AG04450 (cell line): ENCODE measurements around the gene FOS. TPM values are rescaled to one million over a fixed set of nuclear protein-coding genes. Genes with fewer than 3 reads are reported as not detected.

ENCODE experiments used
- CTCF ChIA-PET: fragments of 300-600, 350-600 bp; formaldehyde crosslinking; extraction: SDS; loops from one replicate; lab custom pipeline; 2022; ENCODE audit warnings: antibody characterized with exemption, inconsistent platforms; lab: Charles Lee
- POLR2A ChIA-PET: fragments of 350-600 bp; formaldehyde crosslinking; extraction: SDS; loops from one replicate; lab custom pipeline; 2021; ENCODE audit warnings: antibody characterized with exemption, inconsistent platforms; lab: Yijun Ruan, JAX
- DNase-seq: peaks from one replicate; pipeline ENCODE4 v3.0.0-alpha.2; 2011; ENCODE audit warnings: low read depth, low spot score
- H3K27ac ChIP-seq: one replicate; pipeline ENCODE4 v1.5.1; 2012; ENCODE audit warnings: low read depth, low read length, control low read depth
- H3K27me3 ChIP-seq: one replicate; pipeline ENCODE4 v1.6.0; 2012; ENCODE audit warnings: low read length; ENCODE audit not compliant: control insufficient read depth, insufficient read depth
- H3K4me3 ChIP-seq: 2 replicates; pipeline ENCODE4 v1.5.1; 2011; ENCODE audit warnings: mild to moderate bottlenecking, low read depth, low read length, control low read depth
- H3K9me3 ChIP-seq: 2 replicates; pipeline ENCODE4 v1.5.1; 2012; ENCODE audit warnings: low read length; ENCODE audit not compliant: control insufficient read depth, insufficient read depth
- polyA plus RNA-seq: library from polyadenylated mRNA; depleted of rRNA; stranded (reverse); fragments of >200 nt; gene quantifications from 2 replicates; pipeline ENCODE4 v1.2.3, GENCODE V29; 2011
- TF ChIP-seq, protein P1 (sequence below): IDR thresholded peaks from 2 replicates; pipeline ENCODE4 v1.5.1; 2011; ENCODE audit warnings: low read depth, low read length, control low read depth, inconsistent platforms

Gene FOS
- polyA plus RNA-seq, 1 experiment, result 30.6 TPM

GRCh38 chr14:75244121-75244520 is 34.5 kb upstream of the FOS start:
- TF ChIP-seq, protein P1, sequence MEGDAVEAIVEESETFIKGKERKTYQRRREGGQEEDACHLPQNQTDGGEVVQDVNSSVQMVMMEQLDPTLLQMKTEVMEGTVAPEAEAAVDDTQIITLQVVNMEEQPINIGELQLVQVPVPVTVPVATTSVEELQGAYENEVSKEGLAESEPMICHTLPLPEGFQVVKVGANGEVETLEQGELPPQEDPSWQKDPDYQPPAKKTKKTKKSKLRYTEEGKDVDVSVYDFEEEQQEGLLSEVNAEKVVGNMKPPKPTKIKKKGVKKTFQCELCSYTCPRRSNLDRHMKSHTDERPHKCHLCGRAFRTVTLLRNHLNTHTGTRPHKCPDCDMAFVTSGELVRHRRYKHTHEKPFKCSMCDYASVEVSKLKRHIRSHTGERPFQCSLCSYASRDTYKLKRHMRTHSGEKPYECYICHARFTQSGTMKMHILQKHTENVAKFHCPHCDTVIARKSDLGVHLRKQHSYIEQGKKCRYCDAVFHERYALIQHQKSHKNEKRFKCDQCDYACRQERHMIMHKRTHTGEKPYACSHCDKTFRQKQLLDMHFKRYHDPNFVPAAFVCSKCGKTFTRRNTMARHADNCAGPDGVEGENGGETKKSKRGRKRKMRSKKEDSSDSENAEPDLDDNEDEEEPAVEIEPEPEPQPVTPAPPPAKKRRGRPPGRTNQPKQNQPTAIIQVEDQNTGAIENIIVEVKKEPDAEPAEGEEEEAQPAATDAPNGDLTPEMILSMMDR, result no peak
- H3K27me3 ChIP-seq, result peaks cover 9% of the 10 kb centered on the region
- CTCF ChIA-PET, result no interaction called here
- no peaks in the 10 kb centered on the region for H3K9me3 ChIP-seq
- POLR2A ChIA-PET, result no interaction called here
- DNase-seq, result no peak
- no peak overlapping the region for H3K27ac ChIP-seq
- no peak overlapping the region for H3K4me3 ChIP-seq

- ChIA-PET CTCF (no interaction called here), POLR2A (no interaction called here)
- DNase-seq, result no peak
- TF ChIP-seq, protein P1, result no peak
- H3K27ac ChIP-seq, result no peak overlapping the region
- no peak overlapping the region for H3K4me3 ChIP-seq
- no peaks in the 10 kb centered on the region for H3K9me3 ChIP-seq
- H3K27me3 ChIP-seq, result peaks cover 9% of the 10 kb centered on the region
Measured at GRCh38 chr14:75246546-75247285, 31.9 kb upstream of the FOS start.

GRCh38 chr14:75247286-75247922 is 31.2 kb upstream of the FOS start:
- CTCF ChIA-PET, result no interaction called here
- POLR2A ChIA-PET, result no interaction called here
- Histone ChIP-seq H3K9me3 (no peaks in the 10 kb centered on the region), H3K27me3 (peaks cover 9% of the 10 kb centered on the region), H3K27ac (no peak overlapping the region), H3K4me3 (no peak overlapping the region)
- TF ChIP-seq, protein P1, result no peak
- DNase-seq, result no peak

DNA sequence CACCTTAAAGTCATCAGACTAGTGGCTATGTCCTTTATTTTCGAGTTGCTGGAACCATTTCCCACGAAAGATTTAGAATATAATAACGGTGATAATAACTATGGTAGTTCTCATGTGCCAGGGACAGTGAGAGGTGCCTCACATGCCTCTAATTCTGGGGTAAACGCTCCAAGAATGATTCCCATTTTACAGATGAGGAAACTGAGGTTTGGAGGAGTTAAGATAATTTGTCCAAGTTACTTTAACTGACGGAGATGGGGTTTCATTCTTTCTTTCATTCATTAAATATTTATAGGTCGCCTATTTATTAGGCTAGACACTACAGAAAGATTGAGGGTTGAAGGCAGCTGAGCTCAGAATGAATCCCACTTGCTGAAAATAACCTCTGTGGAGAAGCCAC is 30.7 kb upstream of the FOS start:
- no peak overlapping the region for H3K4me3 ChIP-seq
- H3K27me3 ChIP-seq, result peaks cover 9% of the 10 kb centered on the region
- H3K27ac ChIP-seq, result no peak overlapping the region
- no peak for DNase-seq
- CTCF ChIA-PET, result no interaction called here
- no peaks in the 10 kb centered on the region for H3K9me3 ChIP-seq
- POLR2A ChIA-PET, result no interaction called here
- TF ChIP-seq, protein P1, result no peak

DNA sequence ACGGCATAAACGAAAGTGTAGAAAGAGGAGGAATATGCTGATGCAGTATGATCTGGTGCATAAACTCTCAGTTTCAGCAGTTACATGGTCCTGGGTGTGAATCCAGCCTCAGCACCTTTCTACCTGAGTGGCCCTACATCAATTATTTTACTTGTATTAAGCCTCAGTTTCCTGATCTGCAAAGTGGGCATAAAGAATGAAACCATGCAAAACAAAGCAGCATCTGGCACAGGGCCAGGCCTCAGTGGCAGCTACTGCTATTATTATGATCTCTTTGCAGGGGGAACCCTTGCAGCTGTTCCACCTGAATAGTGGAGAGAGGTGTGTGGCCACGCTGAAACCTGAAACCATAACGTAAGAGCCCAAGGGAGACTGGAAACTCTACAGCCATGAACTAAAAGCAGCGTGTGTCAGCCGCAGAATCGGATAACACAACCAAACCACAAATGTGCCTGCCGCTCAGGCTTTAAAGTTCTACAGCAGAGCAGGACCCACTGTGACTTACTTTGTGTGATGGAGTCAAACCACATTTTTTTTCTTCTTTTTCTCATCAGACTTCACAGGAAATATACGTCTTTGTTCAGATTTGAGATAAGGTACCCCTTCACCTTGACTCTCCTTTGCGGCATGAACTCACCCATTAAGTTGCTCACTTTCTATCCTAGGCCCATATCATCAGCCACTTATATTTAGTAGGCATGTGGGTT is 29.2 kb upstream of the FOS start:
- Histone ChIP-seq H3K9me3 (no peaks in the 10 kb centered on the region), H3K27ac (no peak overlapping the region), H3K4me3 (no peak overlapping the region), H3K27me3 (peaks cover 9% of the 10 kb centered on the region)
- ChIA-PET POLR2A (no interaction called here), CTCF (no interaction called here)
- TF ChIP-seq, protein P1, result no peak
- DNase-seq, result no peak
